ENCODE measurements around the gene UBR3.
"Not testable (repeated sequence)": the region's sequence is repeated elsewhere in the genome, so short reads cannot be mapped to it uniquely, and the experiment has no call there.

DNA sequence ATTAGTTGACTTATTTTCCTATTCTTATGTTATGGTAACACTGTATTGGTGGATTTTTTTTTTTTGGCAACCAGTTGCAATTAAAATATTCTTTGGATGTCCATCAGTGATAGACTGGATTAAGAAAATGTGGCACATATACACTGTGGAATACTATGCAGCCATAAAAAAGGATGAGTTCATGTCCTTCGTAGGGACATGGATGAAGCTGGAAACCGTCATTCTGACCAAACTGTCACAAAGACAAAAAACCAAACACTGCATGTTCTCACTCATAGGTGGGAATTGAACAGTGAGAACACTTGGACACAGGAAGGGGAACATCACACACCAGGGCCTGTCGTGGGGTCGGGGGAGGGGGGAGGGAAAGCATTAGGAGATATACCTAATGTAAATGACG lies 130.0 kb downstream of the UBR3 start:
- not testable (repeated sequence) for TF ChIP-seq NR2C2 (CRISPR knock-in tag; IDR thresholded peaks at IDR 0.05); AFF4 (CRISPR knock-in tag; IDR thresholded peaks at IDR 0.05; ENCODE audit: borderline replicate concordance); SMAD3 (CRISPR knock-in tag; IDR thresholded peaks at IDR 0.05; ENCODE audit: borderline replicate concordance); TP53 (CRISPR knock-in tag; IDR thresholded peaks at IDR 0.05); SP1 (CRISPR knock-in tag; conservative IDR thresholded peaks at IDR 0.05); CREB1 (CRISPR knock-in tag; IDR thresholded peaks at IDR 0.05); TCF7 (CRISPR knock-in tag; IDR thresholded peaks at IDR 0.05; ENCODE audit: low read depth)
- TF ChIP-seq, protein P1, sequence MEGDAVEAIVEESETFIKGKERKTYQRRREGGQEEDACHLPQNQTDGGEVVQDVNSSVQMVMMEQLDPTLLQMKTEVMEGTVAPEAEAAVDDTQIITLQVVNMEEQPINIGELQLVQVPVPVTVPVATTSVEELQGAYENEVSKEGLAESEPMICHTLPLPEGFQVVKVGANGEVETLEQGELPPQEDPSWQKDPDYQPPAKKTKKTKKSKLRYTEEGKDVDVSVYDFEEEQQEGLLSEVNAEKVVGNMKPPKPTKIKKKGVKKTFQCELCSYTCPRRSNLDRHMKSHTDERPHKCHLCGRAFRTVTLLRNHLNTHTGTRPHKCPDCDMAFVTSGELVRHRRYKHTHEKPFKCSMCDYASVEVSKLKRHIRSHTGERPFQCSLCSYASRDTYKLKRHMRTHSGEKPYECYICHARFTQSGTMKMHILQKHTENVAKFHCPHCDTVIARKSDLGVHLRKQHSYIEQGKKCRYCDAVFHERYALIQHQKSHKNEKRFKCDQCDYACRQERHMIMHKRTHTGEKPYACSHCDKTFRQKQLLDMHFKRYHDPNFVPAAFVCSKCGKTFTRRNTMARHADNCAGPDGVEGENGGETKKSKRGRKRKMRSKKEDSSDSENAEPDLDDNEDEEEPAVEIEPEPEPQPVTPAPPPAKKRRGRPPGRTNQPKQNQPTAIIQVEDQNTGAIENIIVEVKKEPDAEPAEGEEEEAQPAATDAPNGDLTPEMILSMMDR (IDR thresholded peaks at IDR 0.05), result not testable (repeated sequence)
- TF ChIP-seq, protein P2, sequence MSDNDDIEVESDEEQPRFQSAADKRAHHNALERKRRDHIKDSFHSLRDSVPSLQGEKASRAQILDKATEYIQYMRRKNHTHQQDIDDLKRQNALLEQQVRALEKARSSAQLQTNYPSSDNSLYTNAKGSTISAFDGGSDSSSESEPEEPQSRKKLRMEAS (CRISPR knock-in tag; IDR thresholded peaks at IDR 0.05), result not testable (repeated sequence)
- TF ChIP-seq, protein P3, sequence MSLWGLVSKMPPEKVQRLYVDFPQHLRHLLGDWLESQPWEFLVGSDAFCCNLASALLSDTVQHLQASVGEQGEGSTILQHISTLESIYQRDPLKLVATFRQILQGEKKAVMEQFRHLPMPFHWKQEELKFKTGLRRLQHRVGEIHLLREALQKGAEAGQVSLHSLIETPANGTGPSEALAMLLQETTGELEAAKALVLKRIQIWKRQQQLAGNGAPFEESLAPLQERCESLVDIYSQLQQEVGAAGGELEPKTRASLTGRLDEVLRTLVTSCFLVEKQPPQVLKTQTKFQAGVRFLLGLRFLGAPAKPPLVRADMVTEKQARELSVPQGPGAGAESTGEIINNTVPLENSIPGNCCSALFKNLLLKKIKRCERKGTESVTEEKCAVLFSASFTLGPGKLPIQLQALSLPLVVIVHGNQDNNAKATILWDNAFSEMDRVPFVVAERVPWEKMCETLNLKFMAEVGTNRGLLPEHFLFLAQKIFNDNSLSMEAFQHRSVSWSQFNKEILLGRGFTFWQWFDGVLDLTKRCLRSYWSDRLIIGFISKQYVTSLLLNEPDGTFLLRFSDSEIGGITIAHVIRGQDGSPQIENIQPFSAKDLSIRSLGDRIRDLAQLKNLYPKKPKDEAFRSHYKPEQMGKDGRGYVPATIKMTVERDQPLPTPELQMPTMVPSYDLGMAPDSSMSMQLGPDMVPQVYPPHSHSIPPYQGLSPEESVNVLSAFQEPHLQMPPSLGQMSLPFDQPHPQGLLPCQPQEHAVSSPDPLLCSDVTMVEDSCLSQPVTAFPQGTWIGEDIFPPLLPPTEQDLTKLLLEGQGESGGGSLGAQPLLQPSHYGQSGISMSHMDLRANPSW (CRISPR knock-in tag; conservative IDR thresholded peaks at IDR 0.05; ENCODE audit: low read depth), result not testable (repeated sequence)

Data from WTC11 (cell line).